ENCODE results near the gene TNIK. TPM values are rescaled to one million over a fixed set of nuclear protein-coding genes. Genes with fewer than 3 reads are reported as not detected.
"Not testable (repeated sequence)": the region's sequence is repeated elsewhere in the genome, so short reads cannot be mapped to it uniquely, and the experiment has no call there.

TNIK gene
- total and polyA plus RNA-seq, 2 donors from 2014 or later = 3.6 to 48.9 TPM

GRCh38 chr3:171373711-171374110, 86.5 kb downstream of the TNIK start:
- H3K36me3 ChIP-seq (ENCODE audit: control insufficient read depth in 2 of 3, insufficient read depth in 3 of 3, low read length in 3 of 3) = no peaks in the 10 kb centered on the region
- intact Hi-C loops (cut with DNase I) = no loop called here
- TF ChIP-seq CTCF (IDR thresholded peaks at IDR 0.05; ENCODE audit: borderline replicate concordance, extremely low read depth, insufficient read depth) = no peak
- H3K9ac ChIP-seq (ENCODE audit: low read length in 3 of 3) = no peak overlapping the region
- no peak for FAIRE-seq
- no peaks in the 10 kb centered on the region for H3K27me3 ChIP-seq (ENCODE audit: control insufficient read depth, insufficient read depth, low read length)
- no peak overlapping the region for H3K4me3 ChIP-seq (ENCODE audit: low read length in 3 of 3)
- no peaks in the 10 kb centered on the region for H3K9me3 ChIP-seq (ENCODE audit: control insufficient read depth in 2 of 3, insufficient read depth in 1 of 3, low read length in 3 of 3)
- H3K4me1 ChIP-seq (ENCODE audit: control insufficient read depth in 2 of 3, insufficient read depth in 2 of 3, low read depth in 1 of 3, low read length in 3 of 3) = peaks cover 0 to 13% (median 2%) of the 10 kb centered on the region in 3 donors
- no peak for DNase-seq
- no peak overlapping the region for H3K27ac ChIP-seq (ENCODE audit: low read depth in 2 of 2, low read length in 2 of 2)

- intact Hi-C loops (cut with DNase I) = no loop called here
- no peak overlapping the region for H3K27ac ChIP-seq (ENCODE audit: low read depth in 2 of 2, low read length in 2 of 2)
- FAIRE-seq = no peak
- TF ChIP-seq CTCF (IDR thresholded peaks at IDR 0.05; ENCODE audit: borderline replicate concordance, extremely low read depth, insufficient read depth) = no peak
- no peaks in the 10 kb centered on the region for H3K36me3 ChIP-seq (ENCODE audit: control insufficient read depth in 2 of 3, insufficient read depth in 3 of 3, low read length in 3 of 3)
- no peaks in the 10 kb centered on the region for H3K9me3 ChIP-seq (ENCODE audit: control insufficient read depth in 2 of 3, insufficient read depth in 1 of 3, low read length in 3 of 3)
- no peak overlapping the region for H3K4me3 ChIP-seq (ENCODE audit: low read length in 3 of 3)
- no peak overlapping the region for H3K9ac ChIP-seq (ENCODE audit: low read length in 3 of 3)
- H3K27me3 ChIP-seq (ENCODE audit: control insufficient read depth, insufficient read depth, low read length) = no peaks in the 10 kb centered on the region
- no peak for DNase-seq
- H3K4me1 ChIP-seq (ENCODE audit: control insufficient read depth in 2 of 3, insufficient read depth in 2 of 3, low read depth in 1 of 3, low read length in 3 of 3) = peaks cover 0 to 13% (median 2%) of the 10 kb centered on the region in 3 donors
These were observed 87.5 kb downstream of the TNIK start for GRCh38 chr3:171372694-171373093.

- FAIRE-seq (no peak), DNase-seq (no peak)
- no peaks in the 10 kb centered on the region for H3K36me3 ChIP-seq (ENCODE audit: control insufficient read depth in 2 of 3, insufficient read depth in 3 of 3, low read length in 3 of 3)
- H3K27me3 ChIP-seq (ENCODE audit: control insufficient read depth, insufficient read depth, low read length) = no peaks in the 10 kb centered on the region
- H3K4me1 ChIP-seq (ENCODE audit: control insufficient read depth in 2 of 3, insufficient read depth in 2 of 3, low read depth in 1 of 3, low read length in 3 of 3) = peaks cover 0 to 12% (median 2%) of the 10 kb centered on the region in 3 donors
- no peak overlapping the region for H3K4me3 ChIP-seq (ENCODE audit: low read length in 3 of 3)
- no peak overlapping the region for H3K27ac ChIP-seq (ENCODE audit: low read depth in 2 of 2, low read length in 2 of 2)
- intact Hi-C loops (cut with DNase I) = no loop called here
- H3K9ac ChIP-seq (ENCODE audit: low read length in 3 of 3) = no peak overlapping the region
- no peaks in the 10 kb centered on the region for H3K9me3 ChIP-seq (ENCODE audit: control insufficient read depth in 2 of 3, insufficient read depth in 1 of 3, low read length in 3 of 3)
- no peak for TF ChIP-seq CTCF (IDR thresholded peaks at IDR 0.05; ENCODE audit: borderline replicate concordance, extremely low read depth, insufficient read depth)
These were observed 88.9 kb downstream of the TNIK start for GRCh38 chr3:171371354-171371753.

- no peaks in the 10 kb centered on the region for H3K27me3 ChIP-seq (ENCODE audit: control insufficient read depth, insufficient read depth, low read length)
- FAIRE-seq = no peak
- DNase-seq = no peak
- no peaks in the 10 kb centered on the region for H3K4me1 ChIP-seq (ENCODE audit: control insufficient read depth in 2 of 3, insufficient read depth in 2 of 3, low read depth in 1 of 3, low read length in 3 of 3)
- H3K9me3 ChIP-seq (ENCODE audit: control insufficient read depth in 2 of 3, insufficient read depth in 1 of 3, low read length in 3 of 3) = no peaks in the 10 kb centered on the region
- TF ChIP-seq CTCF (IDR thresholded peaks at IDR 0.05; ENCODE audit: borderline replicate concordance, extremely low read depth, insufficient read depth) = no peak
- H3K36me3 ChIP-seq (ENCODE audit: control insufficient read depth in 2 of 3, insufficient read depth in 3 of 3, low read length in 3 of 3) = no peaks in the 10 kb centered on the region
- H3K9ac ChIP-seq (ENCODE audit: low read length in 3 of 3) = no peak overlapping the region
- intact Hi-C loops (cut with DNase I) = no loop called here
- H3K4me3 ChIP-seq (ENCODE audit: low read length in 3 of 3) = no peak overlapping the region
- no peak overlapping the region for H3K27ac ChIP-seq (ENCODE audit: low read depth in 2 of 2, low read length in 2 of 2)
These were observed 91.0 kb downstream of the TNIK start for GRCh38 chr3:171369156-171369555.

- not testable (repeated sequence) for H3K9ac ChIP-seq (ENCODE audit: low read length in 3 of 3); FAIRE-seq
These were observed 93.5 kb downstream of the TNIK start for GRCh38 chr3:171366738-171367137.

More at GRCh38 chr3:171366738-171367137, 93.5 kb downstream of the TNIK start:
- H3K9me3 ChIP-seq (ENCODE audit: control insufficient read depth in 2 of 3, insufficient read depth in 1 of 3, low read length in 3 of 3); H3K4me1 ChIP-seq (ENCODE audit: control insufficient read depth in 2 of 3, insufficient read depth in 2 of 3, low read depth in 1 of 3, low read length in 3 of 3); DNase-seq; H3K27me3 ChIP-seq (ENCODE audit: control insufficient read depth, insufficient read depth, low read length); H3K4me3 ChIP-seq (ENCODE audit: low read length in 3 of 3); H3K27ac ChIP-seq (ENCODE audit: low read depth in 2 of 2, low read length in 2 of 2); H3K36me3 ChIP-seq (ENCODE audit: control insufficient read depth in 2 of 3, insufficient read depth in 3 of 3, low read length in 3 of 3); intact Hi-C loops (cut with DNase I): not testable (repeated sequence)

All from kidney (tissue), 14 donors.